ENCODE results near the gene FAM184A. TPM values are rescaled to one million over a fixed set of nuclear protein-coding genes. Genes with fewer than 3 reads are reported as not detected.
A peak's percentile ranks its signal among the peaks of the same experiment; 100 is the strongest.

The FAM184A gene
- total RNA-seq = 10 to 100 TPM in 1 of 4 donors, 1 to 10 TPM in 2, under 1 TPM in 1; 0.20 to 13.1 (median 2.9) TPM

GRCh38 chr6:119078376-119079282 lies at the start of gene FAM184A:
FAM184A (minus strand) TSS chr6:119078664; CDS start chr6:119078299, 365 bp downstream.
- WGBS, 2 donors (ENCODE audit: low coverage in 1 of 2) = 0 to 1% methylated on average over 4 to 44 of the region's 103 CpGs
- in situ Hi-C loops (cut with MboI; ENCODE audit: low pct_ligation_motif_present in 1 of 4, low pct_unique_long_range_greater_than_20kb in 1 of 4, low sequenced_read_pairs in 3 of 4) (no loop called here), intact Hi-C loops (cut with DNase I; ENCODE audit: low total_unique reads) (loop anchor here (5.0 kb wide), 1 partner anchor 186 kb away; the partner anchor contains the start of gene ASF1A)
- H3K27me3 ChIP-seq = peaks cover 4% of the 10 kb centered on the region
- H3K27ac ChIP-seq = peak within 1 kb of the TSS; percentile 59 to 84 (median 70)
- peak; percentile 65 for DNase-seq
- peaks cover 4 to 5% of the 10 kb centered on the region in 2 donors for H3K9me3 ChIP-seq
- TF ChIP-seq EP300 (IDR thresholded peaks at IDR 0.05; ENCODE audit: low read depth) (no peak), POLR2AphosphoS5 (IDR thresholded peaks at IDR 0.05) (peak in 1 of 3 donors; percentile 41), POLR2A (IDR thresholded peaks at IDR 0.05) (no peak), CTCF (IDR thresholded peaks at IDR 0.05) (peak; percentile 26 to 40 (median 32))
- H3K36me3 ChIP-seq = no peaks in the 10 kb centered on the region
- H3K4me3 ChIP-seq = peak within 1 kb of the TSS; percentile 59 to 83 (median 70)
- peaks cover 0 to 13% (median 6%) of the 10 kb centered on the region in 4 donors for H3K4me1 ChIP-seq

DNA sequence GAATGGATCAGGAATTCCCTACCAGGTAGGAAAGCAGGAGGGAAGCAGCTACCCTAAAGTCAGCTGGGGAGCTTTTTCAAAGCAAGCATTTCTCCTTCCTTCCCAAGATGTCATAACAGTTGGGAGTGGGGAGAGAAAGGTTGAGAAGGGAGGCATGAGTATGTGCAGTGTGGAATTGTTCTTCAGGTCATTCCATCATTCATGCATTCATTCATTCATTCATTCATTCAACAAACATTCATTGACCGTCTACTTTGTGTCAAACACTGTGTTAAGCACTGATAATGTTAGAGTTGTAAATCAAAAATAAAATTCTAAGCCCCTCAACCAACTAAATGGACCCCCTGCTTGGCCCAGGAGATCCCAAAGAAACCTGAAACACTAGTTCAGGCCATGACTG lies 49.2 kb upstream of the FAM184A start:
- DNase-seq = no peak
- H3K4me1 ChIP-seq = peaks cover 0 to 19% (median 12%) of the 10 kb centered on the region in 4 donors
- H3K36me3 ChIP-seq = no peaks in the 10 kb centered on the region
- no peak for TF ChIP-seq POLR2A (IDR thresholded peaks at IDR 0.05)
- no peak for TF ChIP-seq EP300 (IDR thresholded peaks at IDR 0.05; ENCODE audit: low read depth)
- no peak for TF ChIP-seq CTCF (IDR thresholded peaks at IDR 0.05)
- no peak for TF ChIP-seq POLR2AphosphoS5 (IDR thresholded peaks at IDR 0.05)
- intact Hi-C loops (cut with DNase I; ENCODE audit: low total_unique reads) (no loop called here), in situ Hi-C loops (cut with MboI; ENCODE audit: low pct_ligation_motif_present in 1 of 4, low pct_unique_long_range_greater_than_20kb in 1 of 4, low sequenced_read_pairs in 3 of 4) (loop anchor here (25.0 kb wide), 2 partner anchors 210 to 610 kb away; partner anchors contain the start of gene MAN1A1 (in 1 of the 4))
- WGBS, 2 donors (ENCODE audit: low coverage in 1 of 2) = 91% methylated on average over 1 of the region's 1 CpG; no CpG with 5 or more reads in 1 of the 2 donors
- H3K27me3 ChIP-seq = no peaks in the 10 kb centered on the region
- H3K9me3 ChIP-seq = no peaks in the 10 kb centered on the region
- no peak overlapping the region for H3K4me3 ChIP-seq
- H3K27ac ChIP-seq = no peak overlapping the region

- 54 to 69% methylated on average over 2 to 4 of the region's 4 CpGs for WGBS, 2 donors (ENCODE audit: low coverage in 1 of 2)
- no peak overlapping the region for H3K27ac ChIP-seq
- intact Hi-C loops (cut with DNase I; ENCODE audit: low total_unique reads) = no loop called here
- peaks cover 0 to 16% (median 12%) of the 10 kb centered on the region in 4 donors for H3K4me1 ChIP-seq
- no peak overlapping the region for H3K4me3 ChIP-seq
- TF ChIP-seq CTCF (IDR thresholded peaks at IDR 0.05) (no peak), EP300 (IDR thresholded peaks at IDR 0.05; ENCODE audit: low read depth) (no peak), POLR2A (IDR thresholded peaks at IDR 0.05) (no peak), POLR2AphosphoS5 (IDR thresholded peaks at IDR 0.05) (no peak)
- H3K9me3 ChIP-seq = no peaks in the 10 kb centered on the region
- no peaks in the 10 kb centered on the region for H3K36me3 ChIP-seq
- H3K27me3 ChIP-seq = no peaks in the 10 kb centered on the region
- no peak for DNase-seq
- in situ Hi-C loops (cut with MboI; ENCODE audit: low pct_ligation_motif_present in 1 of 4, low pct_unique_long_range_greater_than_20kb in 1 of 4, low sequenced_read_pairs in 3 of 4) = loop anchor here (25.0 kb wide), 2 partner anchors 210 to 610 kb away; partner anchors contain the start of gene MAN1A1 (in 1 of the 4)
Measured at GRCh38 chr6:119126826-119127225, 48.4 kb upstream of the FAM184A start.

DNA sequence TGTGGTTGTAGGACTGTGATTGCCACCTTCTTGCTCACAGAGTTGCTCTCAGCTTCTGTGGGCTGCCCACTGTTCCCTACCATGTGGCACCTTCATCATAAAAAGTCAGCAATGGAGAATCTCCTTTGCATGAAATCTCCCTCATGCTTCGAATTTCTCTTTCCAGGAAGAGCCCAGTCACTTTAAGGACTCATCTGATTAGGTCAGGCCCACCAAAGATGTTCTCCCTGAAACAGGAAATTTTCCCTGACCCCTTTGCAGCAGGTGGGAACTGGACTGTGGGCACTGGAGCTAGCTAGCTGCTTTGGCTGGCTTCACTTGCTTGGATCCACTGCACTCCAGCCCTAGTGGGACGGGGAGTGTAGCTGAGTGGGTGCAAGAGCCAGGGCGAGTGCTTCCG lies 47.7 kb upstream of the FAM184A start:
- intact Hi-C loops (cut with DNase I; ENCODE audit: low total_unique reads) (no loop called here), in situ Hi-C loops (cut with MboI; ENCODE audit: low pct_ligation_motif_present in 1 of 4, low pct_unique_long_range_greater_than_20kb in 1 of 4, low sequenced_read_pairs in 3 of 4) (loop anchor here (25.0 kb wide), 2 partner anchors 211 to 611 kb away; partner anchors contain the start of gene MAN1A1 (in 1 of the 4))
- Histone ChIP-seq H3K36me3 (no peaks in the 10 kb centered on the region), H3K27ac (no peak overlapping the region), H3K4me1 (peaks cover 0 to 16% (median 12%) of the 10 kb centered on the region in 4 donors), H3K27me3 (no peaks in the 10 kb centered on the region), H3K9me3 (no peaks in the 10 kb centered on the region), H3K4me3 (no peak overlapping the region)
- TF ChIP-seq CTCF (IDR thresholded peaks at IDR 0.05) (no peak), POLR2A (IDR thresholded peaks at IDR 0.05) (no peak), EP300 (IDR thresholded peaks at IDR 0.05; ENCODE audit: low read depth) (no peak), POLR2AphosphoS5 (IDR thresholded peaks at IDR 0.05) (no peak)
- WGBS, 2 donors (ENCODE audit: low coverage in 1 of 2) = 85% methylated on average over 4 of the region's 4 CpGs; no CpG with 5 or more reads in 1 of the 2 donors
- no peak for DNase-seq
